ENCODE measurements around the gene NCOA5. TPM values are rescaled to one million over a fixed set of nuclear protein-coding genes. Genes with fewer than 3 reads are reported as not detected.

NCOA5 gene
- polyA plus RNA-seq, 1 experiment, result 27.0 TPM

DNA sequence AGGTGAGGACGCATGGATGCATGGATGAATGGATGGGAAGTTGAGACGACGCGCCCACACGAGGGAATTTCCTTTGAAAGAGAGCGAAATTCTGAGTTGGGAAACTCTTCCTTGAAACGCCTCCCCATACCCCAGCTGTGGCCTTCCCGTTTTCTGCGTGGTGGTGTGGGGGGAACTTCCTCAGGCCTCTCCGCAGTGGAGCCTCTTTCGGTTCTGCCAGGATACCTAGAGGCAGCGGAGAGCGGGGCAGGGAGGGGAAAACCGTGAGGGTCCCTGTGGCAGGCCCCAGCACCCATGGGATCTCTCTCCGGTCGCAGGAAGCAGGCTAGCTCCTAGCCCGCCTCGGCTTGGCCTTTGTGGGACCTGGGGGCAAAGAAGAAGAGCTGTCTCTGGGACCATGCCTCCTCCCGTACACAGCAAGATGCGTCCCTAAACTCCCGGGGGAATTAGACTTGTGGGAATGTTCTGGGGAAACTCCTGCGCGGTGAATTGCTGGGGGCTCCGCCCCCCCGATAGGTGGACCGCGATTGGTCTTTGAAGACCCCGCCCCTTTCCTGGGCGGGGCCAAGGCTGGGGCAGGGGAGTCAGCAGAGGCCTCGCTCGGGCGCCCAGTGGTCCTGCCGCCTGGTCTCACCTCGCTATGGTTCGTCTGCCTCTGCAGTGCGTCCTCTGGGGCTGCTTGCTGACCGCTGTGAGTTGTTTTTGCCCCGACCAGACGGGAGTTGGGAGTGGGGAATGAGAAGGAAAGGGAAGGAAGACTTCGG lies 28.1 kb upstream of the NCOA5 start, which contains the start of gene CD40:
Gene CD40 (plus strand): TSS at position 611 of the 764 bp plus-strand sequence. CDS start 30 bp downstream, at position 641.
- Histone ChIP-seq H3K9me3 (ENCODE audit: control insufficient read depth, insufficient read depth, low read length) (peaks cover 5% of the 10 kb centered on the region; the same call in 1 of the 2 replicates), H3K27ac (ENCODE audit: low read depth, low read length) (no peak within 1 kb of the TSS), H3K27me3 (ENCODE audit: control insufficient read depth, insufficient read depth, low read length) (peaks cover 13% of the 10 kb centered on the region), H3K4me3 (ENCODE audit: low read depth, low read length) (0 out of 2 replicates have a peak within 1 kb of the TSS, but pooled peaks have one; percentile 10)
- TF ChIP-seq, protein P1, sequence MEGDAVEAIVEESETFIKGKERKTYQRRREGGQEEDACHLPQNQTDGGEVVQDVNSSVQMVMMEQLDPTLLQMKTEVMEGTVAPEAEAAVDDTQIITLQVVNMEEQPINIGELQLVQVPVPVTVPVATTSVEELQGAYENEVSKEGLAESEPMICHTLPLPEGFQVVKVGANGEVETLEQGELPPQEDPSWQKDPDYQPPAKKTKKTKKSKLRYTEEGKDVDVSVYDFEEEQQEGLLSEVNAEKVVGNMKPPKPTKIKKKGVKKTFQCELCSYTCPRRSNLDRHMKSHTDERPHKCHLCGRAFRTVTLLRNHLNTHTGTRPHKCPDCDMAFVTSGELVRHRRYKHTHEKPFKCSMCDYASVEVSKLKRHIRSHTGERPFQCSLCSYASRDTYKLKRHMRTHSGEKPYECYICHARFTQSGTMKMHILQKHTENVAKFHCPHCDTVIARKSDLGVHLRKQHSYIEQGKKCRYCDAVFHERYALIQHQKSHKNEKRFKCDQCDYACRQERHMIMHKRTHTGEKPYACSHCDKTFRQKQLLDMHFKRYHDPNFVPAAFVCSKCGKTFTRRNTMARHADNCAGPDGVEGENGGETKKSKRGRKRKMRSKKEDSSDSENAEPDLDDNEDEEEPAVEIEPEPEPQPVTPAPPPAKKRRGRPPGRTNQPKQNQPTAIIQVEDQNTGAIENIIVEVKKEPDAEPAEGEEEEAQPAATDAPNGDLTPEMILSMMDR (IDR thresholded peaks at IDR 0.05; ENCODE audit: low read depth, low read length), result no peak
- CTCF ChIA-PET, result interaction anchor here (1.5 kb wide), 1 partner anchor 10 kb away, joined by 4 read pairs; no protein-coding TSS in a partner anchor
- POLR2A ChIA-PET, result no interaction called here
- DNase-seq (ENCODE audit: low read depth, low spot score), result no peak

DNA sequence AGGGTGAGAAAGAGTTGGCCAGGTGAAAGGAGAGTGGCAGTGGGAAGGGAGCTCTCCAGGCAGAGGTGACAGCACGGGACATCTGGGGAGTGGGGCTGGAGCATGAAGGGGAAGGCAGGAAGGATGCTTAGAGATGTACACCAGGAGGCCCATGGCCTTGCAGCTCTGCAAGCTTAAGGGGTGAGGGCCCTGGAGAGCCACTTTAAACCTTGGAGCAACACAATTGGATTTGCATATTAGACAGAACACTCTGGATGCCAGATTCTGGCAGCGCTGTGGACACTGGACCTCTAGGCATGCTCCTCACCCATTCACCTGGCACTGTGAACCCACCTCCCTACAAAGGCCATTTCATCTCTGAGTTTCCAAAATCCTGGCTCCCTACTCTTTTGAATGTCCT lies 24.7 kb upstream of the NCOA5 start:
- peaks cover 5% of the 10 kb centered on the region; the same call in 1 of the 2 replicates for H3K9me3 ChIP-seq (ENCODE audit: control insufficient read depth, insufficient read depth, low read length)
- ChIA-PET CTCF (no interaction called here), POLR2A (no interaction called here)
- TF ChIP-seq, protein P1 (IDR thresholded peaks at IDR 0.05; ENCODE audit: low read depth, low read length), result no peak
- no peak overlapping the region for H3K27ac ChIP-seq (ENCODE audit: low read depth, low read length)
- DNase-seq (ENCODE audit: low read depth, low spot score), result no peak
- H3K27me3 ChIP-seq (ENCODE audit: control insufficient read depth, insufficient read depth, low read length), result peaks cover 26% of the 10 kb centered on the region
- no peak overlapping the region for H3K4me3 ChIP-seq (ENCODE audit: low read depth, low read length)

DNA sequence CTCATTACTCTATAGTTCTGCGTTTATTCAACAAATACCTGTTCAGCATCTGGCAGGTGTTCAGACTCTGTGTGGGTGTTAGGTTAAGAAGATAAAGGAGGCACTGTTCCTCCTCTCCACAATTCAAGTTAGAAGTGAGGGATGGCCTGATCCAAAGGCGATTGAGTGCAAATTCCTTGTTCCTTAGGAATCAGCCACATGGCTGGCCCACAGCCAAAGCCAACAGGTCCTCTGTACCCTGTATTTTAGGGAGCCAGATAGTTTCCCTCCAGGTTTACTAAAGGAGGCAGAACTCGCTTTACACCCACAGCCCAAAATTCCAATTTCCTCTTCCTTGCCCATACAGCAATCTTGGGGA lies 23.3 kb upstream of the NCOA5 start:
- H3K27ac ChIP-seq (ENCODE audit: low read depth, low read length), result no peak overlapping the region
- no peak overlapping the region for H3K4me3 ChIP-seq (ENCODE audit: low read depth, low read length)
- H3K9me3 ChIP-seq (ENCODE audit: control insufficient read depth, insufficient read depth, low read length), result peaks cover 4% of the 10 kb centered on the region; the same call in 1 of the 2 replicates
- TF ChIP-seq, protein P1 (IDR thresholded peaks at IDR 0.05; ENCODE audit: low read depth, low read length), result no peak
- peaks cover 31% of the 10 kb centered on the region for H3K27me3 ChIP-seq (ENCODE audit: control insufficient read depth, insufficient read depth, low read length)
- CTCF ChIA-PET, result no interaction called here
- no peak for DNase-seq (ENCODE audit: low read depth, low spot score)
- POLR2A ChIA-PET, result no interaction called here

DNA sequence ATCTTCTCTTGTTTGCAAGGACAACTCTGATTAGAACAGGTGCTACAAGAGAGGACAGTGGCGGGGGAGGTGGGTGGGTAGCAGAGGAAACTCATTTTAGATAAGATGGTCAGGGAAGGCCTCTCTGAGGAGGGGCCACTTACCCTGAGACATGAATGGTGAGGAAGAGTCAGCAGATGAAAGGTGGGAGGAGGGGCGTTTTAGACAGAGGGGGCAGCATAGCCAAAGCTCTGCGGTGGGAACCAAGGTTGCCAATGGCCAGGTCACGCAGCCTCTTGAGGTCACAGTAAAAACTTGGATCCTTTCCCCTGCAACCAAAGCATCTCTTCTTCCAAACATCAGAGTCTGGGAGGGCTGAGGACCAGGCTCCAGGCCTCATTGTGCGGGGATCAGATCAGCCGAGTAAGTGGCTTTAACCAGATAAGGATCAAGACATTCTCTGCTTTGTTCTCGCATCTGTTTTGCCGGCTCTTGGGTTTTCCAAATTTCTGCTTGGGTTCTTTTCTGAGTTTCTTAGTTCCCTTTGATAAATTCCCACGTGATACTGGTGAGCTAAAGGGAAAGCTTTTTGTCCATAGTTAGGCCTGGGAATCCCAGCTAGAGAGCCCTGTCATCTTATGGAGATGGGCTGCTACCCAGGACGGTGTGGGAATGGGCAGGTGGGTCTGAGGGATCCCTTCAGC lies 22.8 kb upstream of the NCOA5 start:
- TF ChIP-seq, protein P1 (IDR thresholded peaks at IDR 0.05; ENCODE audit: low read depth, low read length), result no peak
- CTCF ChIA-PET, result no interaction called here
- Histone ChIP-seq H3K27ac (ENCODE audit: low read depth, low read length) (no peak overlapping the region), H3K4me3 (ENCODE audit: low read depth, low read length) (no peak overlapping the region), H3K27me3 (ENCODE audit: control insufficient read depth, insufficient read depth, low read length) (peaks cover 29% of the 10 kb centered on the region), H3K9me3 (ENCODE audit: control insufficient read depth, insufficient read depth, low read length) (no peaks in the 10 kb centered on the region)
- POLR2A ChIA-PET, result no interaction called here
- no peak for DNase-seq (ENCODE audit: low read depth, low spot score)

DNA sequence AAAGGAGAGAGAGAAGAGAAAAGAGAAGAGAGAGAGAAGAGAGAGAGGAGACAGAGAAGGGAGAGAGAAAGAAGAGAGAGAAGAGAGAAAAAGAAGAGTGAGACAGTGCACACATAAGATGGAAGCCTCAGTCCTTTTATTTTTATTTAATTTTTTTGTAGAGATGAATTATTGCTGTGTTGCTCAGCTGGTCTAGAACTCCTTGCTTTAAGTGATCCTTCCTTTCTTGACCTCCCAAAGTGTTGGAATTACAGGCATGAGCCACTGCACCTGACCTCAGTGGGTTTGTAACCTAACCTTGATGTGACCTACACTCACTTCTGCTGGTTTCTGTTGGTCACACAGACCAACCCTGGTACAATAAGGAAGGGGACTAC lies 22.1 kb upstream of the NCOA5 start:
- H3K4me3 ChIP-seq (ENCODE audit: low read depth, low read length), result no peak overlapping the region
- no peaks in the 10 kb centered on the region for H3K9me3 ChIP-seq (ENCODE audit: control insufficient read depth, insufficient read depth, low read length)
- peaks cover 29% of the 10 kb centered on the region for H3K27me3 ChIP-seq (ENCODE audit: control insufficient read depth, insufficient read depth, low read length)
- no peak for DNase-seq (ENCODE audit: low read depth, low spot score)
- CTCF ChIA-PET, result no interaction called here
- POLR2A ChIA-PET, result no interaction called here
- no peak overlapping the region for H3K27ac ChIP-seq (ENCODE audit: low read depth, low read length)
- TF ChIP-seq, protein P1 (IDR thresholded peaks at IDR 0.05; ENCODE audit: low read depth, low read length), result no peak
